Naive thymus-derived CD8-positive, alpha-beta T cell (primary cell): ENCODE measurements around the gene ADAM30. TPM values are rescaled to one million over a fixed set of nuclear protein-coding genes. Genes with fewer than 3 reads are reported as not detected.

Source experiments
- ATAC-seq, 2 donors: fragments of 150-1000 bp; cut with Tn5 transposase in 1 of 2; sonication (Bioruptor Pico), chemical (Tn5 transposase) in 1 of 2; 1 replicate in 1 of 2; 2 replicates in 1 of 2; pipeline ENCODE4 v1.10.0; 2021; ENCODE audit warnings: mild to moderate bottlenecking in 2 of 2, moderate library complexity in 2 of 2
- POLR2A ChIA-PET: fragments of 350-600 bp; sonication (Branson Sonifier 250); formaldehyde crosslinking; loops from one replicate; lab custom pipeline; 2021; ENCODE audit warnings: antibody characterized with exemption; lab: Charles Lee
- DNase-seq, 10 donors: peaks; one replicate each; pipeline versions ENCODE4 v3.0.0 to v3.0.0-alpha.2; 2020 to 2022
- H3K27ac Mint-ChIP-seq, 10 donors: one replicate each; pipeline ENCODE4 v1.8.0; 2020 to 2022; ENCODE audit warnings: mild to moderate bottlenecking in 10 of 10, mixed read lengths in 10 of 10, moderate library complexity in 4 of 10, inconsistent platforms in 1 of 10
- H3K27me3 Mint-ChIP-seq, 5 donors: one replicate each; pipeline ENCODE4 v1.8.0; 2021 to 2022; ENCODE audit warnings: mixed read lengths in 5 of 5
- H3K36me3 Mint-ChIP-seq, 3 donors: one replicate each; pipeline ENCODE4 v1.8.0; 2020 to 2022; ENCODE audit warnings: mixed read lengths in 3 of 3, mild to moderate bottlenecking in 2 of 3, inconsistent platforms in 1 of 3
- H3K4me1 Mint-ChIP-seq, 4 donors: one replicate each; pipeline ENCODE4 v1.8.0; 2021 to 2022; ENCODE audit warnings: mixed read lengths in 4 of 4
- H3K4me3 Mint-ChIP-seq, 10 donors: one replicate each; pipeline ENCODE4 v1.8.0; 2020 to 2022; ENCODE audit warnings: mild to moderate bottlenecking in 10 of 10, mixed read lengths in 10 of 10, moderate library complexity in 6 of 10, inconsistent platforms in 1 of 10
- H3K9me3 Mint-ChIP-seq, 9 donors: one replicate each; pipeline ENCODE4 v1.8.0; 2020 to 2022; ENCODE audit warnings: mixed read lengths in 9 of 9, mild to moderate bottlenecking in 3 of 9, inconsistent platforms in 1 of 9, moderate library complexity in 1 of 9
- polyA plus RNA-seq, 3 donors: library from polyadenylated mRNA; unstranded; fragments of 300-500 nt; fragmentation: Illumina TruSeq; gene quantifications; one replicate each; pipeline ENCODE4 v1.2.3, GENCODE V29; 2021
- total RNA-seq, 8 experiments: library from RNA in 2 of 8; stranded (reverse) in 2 of 8; gene quantifications; one replicate each; pipeline ENCODE4 v1.2.3 and lab custom pipeline; 2021 to 2026

The ADAM30 gene
- total and polyA plus RNA-seq, 5 experiments from 2014 or later = not detected

GRCh38 chr1:119902775-119903442, 6.6 kb upstream of the ADAM30 start:
- no peak overlapping the region for H3K27ac Mint-ChIP-seq
- H3K36me3 Mint-ChIP-seq = peaks cover 0 to 20% (median 7%) of the 10 kb centered on the region in 3 donors
- H3K4me1 Mint-ChIP-seq = no peaks in the 10 kb centered on the region
- ATAC-seq = no peak
- peaks cover 1 to 28% (median 14%) of the 10 kb centered on the region in 9 donors for H3K9me3 Mint-ChIP-seq
- no peak overlapping the region for H3K4me3 Mint-ChIP-seq
- peaks cover 2 to 15% (median 8%) of the 10 kb centered on the region in 5 donors for H3K27me3 Mint-ChIP-seq
- DNase-seq = no peak
- POLR2A ChIA-PET = no interaction called here

DNA sequence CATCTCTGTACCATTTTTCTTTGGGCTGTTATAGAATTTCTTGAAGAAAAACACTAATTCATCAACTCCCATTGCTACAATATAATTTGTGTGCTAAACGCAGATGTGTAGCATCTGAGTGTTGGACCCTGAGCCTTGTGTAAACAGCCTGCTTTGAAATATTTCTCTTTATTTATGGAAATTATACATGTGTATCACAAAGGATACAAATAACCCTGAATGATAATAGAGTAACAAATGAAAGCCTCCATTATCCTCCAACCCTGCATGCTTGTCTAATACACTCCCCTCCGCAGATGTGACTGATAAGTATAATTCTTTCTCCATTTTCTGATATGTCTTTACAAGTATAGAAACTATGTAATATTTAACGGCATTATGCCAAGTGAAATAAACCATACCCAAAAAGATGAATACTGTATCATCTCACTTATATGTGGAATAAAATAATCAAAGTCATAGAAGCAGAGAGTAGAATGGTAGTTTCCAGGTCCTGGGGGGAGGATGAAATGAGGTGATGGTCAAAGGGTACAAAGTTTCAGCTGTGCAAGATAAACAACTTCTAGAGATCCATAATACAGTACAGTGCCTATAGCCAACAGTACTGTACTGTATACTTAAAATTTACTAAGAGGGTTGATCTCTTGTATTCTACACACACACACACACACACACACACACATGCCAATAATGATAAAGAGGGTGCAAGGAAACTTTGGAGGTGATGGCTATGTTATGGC, 2.8 kb upstream of the ADAM30 start:
- Mint-ChIP-seq H3K4me3 (no peak overlapping the region), H3K9me3 (peaks cover 0 to 8% (median 0%) of the 10 kb centered on the region in 9 donors), H3K36me3 (peaks cover 0 to 4% (median 0%) of the 10 kb centered on the region in 3 donors), H3K27me3 (peaks cover 2 to 22% (median 4%) of the 10 kb centered on the region in 5 donors), H3K27ac (no peak overlapping the region), H3K4me1 (no peaks in the 10 kb centered on the region)
- ATAC-seq (no peak), DNase-seq (no peak)
- POLR2A ChIA-PET = no interaction called here

- no peak for ATAC-seq
- POLR2A ChIA-PET = no interaction called here
- Mint-ChIP-seq H3K27ac (no peak overlapping the region), H3K4me1 (peaks cover 0 to 4% (median 2%) of the 10 kb centered on the region in 4 donors), H3K36me3 (peaks cover 0 to 4% (median 0%) of the 10 kb centered on the region in 3 donors), H3K9me3 (peaks cover 0 to 2% (median 0%) of the 10 kb centered on the region in 9 donors), H3K4me3 (no peak overlapping the region), H3K27me3 (peaks cover 2 to 18% (median 3%) of the 10 kb centered on the region in 5 donors)
- no peak for DNase-seq
These were observed 2.2 kb upstream of the ADAM30 start for GRCh38 chr1:119898530-119898929.

DNA sequence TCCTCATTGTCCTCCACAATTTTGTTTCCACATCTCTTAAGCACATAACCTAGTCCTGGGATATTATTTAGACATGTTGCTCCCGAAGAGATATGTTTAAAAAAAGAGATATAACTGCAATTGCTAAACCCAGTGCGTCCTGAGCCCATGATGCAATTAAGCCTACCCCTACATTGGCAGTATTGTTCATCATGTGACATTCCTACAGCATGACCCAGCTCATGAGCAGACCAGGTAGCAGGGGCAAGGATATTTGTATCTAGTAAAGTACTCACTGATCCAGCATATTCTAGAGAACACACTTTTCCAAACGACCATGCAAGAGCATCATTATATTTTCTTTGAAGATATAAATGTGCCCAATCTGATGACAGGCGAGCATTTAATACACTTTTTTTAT, 1.2 kb downstream of the ADAM30 start:
- Mint-ChIP-seq H3K36me3 (no peaks in the 10 kb centered on the region), H3K27ac (no peak overlapping the region), H3K4me1 (peaks cover 0 to 9% (median 2%) of the 10 kb centered on the region in 4 donors), H3K27me3 (peaks cover 0 to 14% (median 5%) of the 10 kb centered on the region in 5 donors), H3K4me3 (no peak overlapping the region), H3K9me3 (peaks cover 0 to 3% (median 0%) of the 10 kb centered on the region in 9 donors)
- POLR2A ChIA-PET = no interaction called here
- ATAC-seq = no peak
- DNase-seq = no peak

GRCh38 chr1:119893827-119894700, 2.3 kb downstream of the ADAM30 start:
- Mint-ChIP-seq H3K36me3 (peaks cover 0 to under 1% (median 0%) of the 10 kb centered on the region in 3 donors), H3K9me3 (peaks cover 0 to 3% (median under 1%) of the 10 kb centered on the region in 9 donors), H3K4me3 (no peak overlapping the region), H3K27me3 (peaks cover 2 to 14% (median 6%) of the 10 kb centered on the region in 5 donors), H3K4me1 (peaks cover 0 to 9% (median 2%) of the 10 kb centered on the region in 4 donors), H3K27ac (no peak overlapping the region)
- no peak for DNase-seq
- POLR2A ChIA-PET = no interaction called here
- ATAC-seq = no peak

- H3K27me3 Mint-ChIP-seq = peaks cover 2 to 19% (median 12%) of the 10 kb centered on the region in 5 donors
- peaks cover 0 to 9% (median 7%) of the 10 kb centered on the region in 9 donors for H3K9me3 Mint-ChIP-seq
- DNase-seq (no peak), ATAC-seq (no peak)
- POLR2A ChIA-PET = no interaction called here
- no peak overlapping the region for H3K27ac Mint-ChIP-seq
- peaks cover 0 to 9% (median 2%) of the 10 kb centered on the region in 4 donors for H3K4me1 Mint-ChIP-seq
- peaks cover 0 to 8% (median 3%) of the 10 kb centered on the region in 3 donors for H3K36me3 Mint-ChIP-seq
- H3K4me3 Mint-ChIP-seq = no peak overlapping the region
These were observed 3.0 kb downstream of the ADAM30 start for GRCh38 chr1:119893238-119893791.

- Mint-ChIP-seq H3K36me3 (peaks cover 0 to 17% (median 10%) of the 10 kb centered on the region in 3 donors), H3K27me3 (peaks cover 4 to 19% (median 12%) of the 10 kb centered on the region in 5 donors), H3K27ac (no peak overlapping the region), H3K4me1 (peaks cover 0 to 9% (median 2%) of the 10 kb centered on the region in 4 donors), H3K9me3 (peaks cover 0 to 17% (median 10%) of the 10 kb centered on the region in 9 donors), H3K4me3 (no peak overlapping the region)
- ATAC-seq = no peak
- no peak for DNase-seq
- POLR2A ChIA-PET = no interaction called here
These were observed 4.9 kb downstream of the ADAM30 start for GRCh38 chr1:119891386-119891785.

GRCh38 chr1:119888476-119888875, 7.8 kb downstream of the ADAM30 start:
- H3K36me3 Mint-ChIP-seq = peaks cover 0 to 17% (median 10%) of the 10 kb centered on the region in 3 donors
- peaks cover 12 to 31% (median 18%) of the 10 kb centered on the region in 5 donors for H3K27me3 Mint-ChIP-seq
- DNase-seq (no peak), ATAC-seq (no peak)
- peaks cover 0 to 4% (median 0%) of the 10 kb centered on the region in 4 donors for H3K4me1 Mint-ChIP-seq
- no peak overlapping the region for H3K27ac Mint-ChIP-seq
- POLR2A ChIA-PET = no interaction called here
- H3K9me3 Mint-ChIP-seq = peaks cover 0 to 17% (median 10%) of the 10 kb centered on the region in 9 donors
- H3K4me3 Mint-ChIP-seq = no peak overlapping the region

GRCh38 chr1:119887427-119887826, 8.9 kb downstream of the ADAM30 start:
- DNase-seq = no peak
- Mint-ChIP-seq H3K36me3 (peaks cover 0 to 17% (median 10%) of the 10 kb centered on the region in 3 donors), H3K27me3 (peaks cover 12 to 31% (median 18%) of the 10 kb centered on the region in 5 donors), H3K9me3 (peaks cover 0 to 17% (median 10%) of the 10 kb centered on the region in 9 donors), H3K27ac (no peak overlapping the region), H3K4me1 (no peaks in the 10 kb centered on the region), H3K4me3 (no peak overlapping the region)
- POLR2A ChIA-PET = no interaction called here
- no peak for ATAC-seq

DNA sequence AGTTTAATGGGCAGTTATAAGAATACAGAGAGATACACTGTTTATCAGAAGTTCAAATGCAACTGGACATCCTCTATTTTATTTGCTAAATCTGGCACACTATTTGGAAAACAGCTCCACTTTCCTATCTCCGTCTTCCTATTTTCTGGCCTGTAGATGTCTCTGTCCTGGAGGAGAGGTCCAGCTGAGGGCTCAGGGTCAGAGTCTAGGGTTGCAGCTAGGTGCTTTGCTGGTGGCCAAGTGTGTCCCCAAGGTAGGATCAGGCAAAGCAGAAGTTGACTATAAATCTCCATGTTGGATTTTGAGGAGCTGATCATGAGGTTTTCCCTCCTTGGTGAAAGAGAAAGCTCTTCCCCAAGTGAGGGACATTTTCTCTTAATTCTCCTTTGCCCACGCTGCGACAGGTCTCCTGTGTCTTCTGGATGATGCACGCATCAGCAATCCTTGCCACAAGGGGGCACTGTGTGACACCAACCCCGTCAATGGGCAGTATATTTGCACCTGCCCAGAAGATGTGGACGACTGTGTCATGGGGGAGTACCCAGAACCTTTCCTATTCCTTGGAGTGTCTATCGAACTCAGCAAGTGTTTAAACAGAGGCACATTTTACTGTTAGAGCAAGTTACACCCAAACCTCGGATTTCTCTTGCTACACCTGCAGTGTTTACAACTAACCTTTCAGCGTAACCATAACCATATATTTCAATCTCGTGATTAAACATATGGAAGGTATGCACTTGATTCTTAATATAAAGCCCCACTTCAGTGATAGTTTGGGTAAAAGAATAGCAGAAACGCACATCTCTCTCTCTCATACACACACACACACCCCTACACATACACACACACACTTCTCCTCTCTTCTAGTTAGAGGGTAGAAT, 10.2 kb downstream of the ADAM30 start:
- Mint-ChIP-seq H3K27ac (no peak overlapping the region), H3K4me3 (no peak overlapping the region), H3K36me3 (peaks cover 0 to 17% (median 10%) of the 10 kb centered on the region in 3 donors), H3K27me3 (peaks cover 12 to 31% (median 18%) of the 10 kb centered on the region in 5 donors), H3K4me1 (no peaks in the 10 kb centered on the region), H3K9me3 (peaks cover 0 to 17% (median 10%) of the 10 kb centered on the region in 9 donors)
- peak; percentile 5 to 67 (median 38) for DNase-seq
- ATAC-seq = no peak
- POLR2A ChIA-PET = no interaction called here

- peaks cover 0 to 17% (median 10%) of the 10 kb centered on the region in 3 donors for H3K36me3 Mint-ChIP-seq
- H3K27ac Mint-ChIP-seq = no peak overlapping the region
- no peak for ATAC-seq
- DNase-seq = no peak
- H3K4me3 Mint-ChIP-seq = no peak overlapping the region
- no peaks in the 10 kb centered on the region for H3K4me1 Mint-ChIP-seq
- peaks cover 0 to 17% (median 10%) of the 10 kb centered on the region in 9 donors for H3K9me3 Mint-ChIP-seq
- POLR2A ChIA-PET = no interaction called here
- peaks cover 16 to 44% (median 22%) of the 10 kb centered on the region in 5 donors for H3K27me3 Mint-ChIP-seq
These were observed 11.6 kb downstream of the ADAM30 start for GRCh38 chr1:119884711-119885110.
